Stimulated activated CD8-positive, alpha-beta memory T cell treated with anti-CD3 and anti-CD28 coated beads, Interleukin-12 subunit alpha, Interleukin-12 subunit beta, amount 100 ng/mL, for 24 hours (primary cell): ENCODE data around the gene SLC27A2.
"Not testable (repeated sequence)": the region's sequence is repeated elsewhere in the genome, so short reads cannot be mapped to it uniquely, and the experiment has no call there.

Source experiments
- DNase-seq: peaks from one replicate; pipeline ENCODE4 v3.0.0-alpha.2; 2020; ENCODE audit errors: extremely low read depth

SLC27A2 gene

DNA sequence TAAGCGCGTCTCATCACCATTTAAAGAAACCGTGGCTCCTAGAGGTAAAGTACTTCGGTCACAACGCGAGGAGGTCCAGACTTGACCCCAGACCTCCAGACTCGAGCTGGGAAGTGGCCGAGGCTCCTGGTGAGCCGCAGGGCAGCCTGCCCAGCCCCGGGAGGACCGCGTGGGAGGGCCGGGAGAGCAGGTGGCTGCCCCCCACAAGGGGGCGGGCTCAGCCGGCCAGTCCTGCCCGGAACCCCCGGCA, at the start of gene SLC27A2:
Gene SLC27A2, plus strand, starts transcription at position 228 of the 250 bp plus-strand sequence. CDS start 232 bp downstream, outside the sequence.
- DNase-seq = no peak

DNA sequence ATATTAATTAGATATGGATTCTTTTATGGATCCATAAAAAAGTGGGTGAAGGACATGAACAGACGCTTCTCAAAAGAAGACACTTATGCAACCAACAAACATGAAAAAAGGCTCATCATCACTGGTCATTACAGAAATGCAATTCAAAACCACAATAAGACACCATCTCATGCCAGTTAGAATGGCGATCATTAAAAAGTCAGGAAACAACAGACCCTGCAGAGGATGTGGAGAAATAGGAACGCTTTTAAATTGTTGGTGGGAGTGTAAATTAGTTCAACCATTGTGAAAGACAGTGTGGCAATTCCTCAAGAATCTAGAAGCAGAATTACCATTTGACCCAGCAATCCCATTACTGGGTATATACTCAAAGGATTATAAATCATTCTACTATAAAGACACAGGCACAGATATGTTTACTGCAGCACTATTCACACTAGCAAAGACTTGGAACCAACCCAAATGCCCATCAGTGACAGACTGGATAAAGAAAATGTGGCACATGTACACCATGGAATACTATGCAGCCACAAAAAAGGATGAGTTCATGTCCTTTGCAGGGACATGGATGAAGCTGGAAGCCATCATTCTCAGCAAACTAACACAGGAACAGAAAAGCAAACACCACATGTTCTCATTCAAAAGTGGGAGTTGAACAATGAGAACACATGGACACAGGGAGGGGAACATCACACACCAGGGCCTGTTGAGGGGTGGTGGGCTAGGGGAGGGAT, 49.6 kb upstream of the SLC27A2 start:
- DNase-seq = not testable (repeated sequence)

DNA sequence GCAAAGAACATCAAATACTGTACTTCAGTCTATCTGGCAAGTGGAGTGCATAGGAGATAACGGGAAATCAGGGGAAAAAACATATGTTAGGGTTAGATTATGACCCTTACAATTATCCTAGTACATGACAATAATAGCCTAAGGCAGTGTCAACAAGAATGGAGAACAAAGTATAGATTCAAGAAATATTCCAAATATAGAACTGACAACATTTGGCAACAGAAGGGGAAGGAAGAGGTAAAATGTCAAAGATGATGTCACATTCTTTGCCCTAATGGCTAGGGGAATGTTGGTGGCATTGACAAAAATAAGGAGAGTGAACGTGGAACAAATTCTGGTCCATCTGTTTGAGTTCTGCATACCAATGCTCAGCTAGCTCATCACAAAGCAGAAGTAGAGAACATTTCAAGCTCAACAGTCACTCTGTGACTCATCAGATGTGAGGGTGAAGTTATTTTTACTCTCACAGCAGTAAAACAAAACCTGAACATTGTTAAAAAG, 47.4 kb upstream of the SLC27A2 start:
- no peak for DNase-seq

DNA sequence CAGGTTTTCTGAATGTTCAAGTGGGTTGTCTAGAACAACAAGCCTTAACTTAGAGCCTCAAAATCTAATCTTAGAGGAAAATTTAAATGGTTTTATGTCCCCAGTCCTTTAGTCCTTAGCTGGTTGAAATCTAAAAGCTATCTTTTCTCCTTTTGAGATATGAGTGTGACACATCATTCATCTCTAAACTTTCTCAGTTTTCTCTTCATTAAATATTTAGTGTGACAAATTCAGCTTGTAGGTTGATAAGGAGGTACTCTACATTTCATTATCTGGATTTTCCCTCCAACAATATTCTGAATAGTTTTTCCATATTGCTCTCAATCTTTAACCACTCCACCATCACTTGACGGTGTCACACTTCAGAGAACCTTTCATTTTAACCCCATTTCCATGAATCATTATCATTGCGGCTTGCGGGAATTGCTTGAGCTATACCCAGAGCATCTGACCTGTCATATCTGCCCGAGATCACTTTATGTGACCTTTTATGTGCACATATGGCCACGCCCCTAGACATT, 46.9 kb upstream of the SLC27A2 start:
- DNase-seq = peak; percentile 15

DNA sequence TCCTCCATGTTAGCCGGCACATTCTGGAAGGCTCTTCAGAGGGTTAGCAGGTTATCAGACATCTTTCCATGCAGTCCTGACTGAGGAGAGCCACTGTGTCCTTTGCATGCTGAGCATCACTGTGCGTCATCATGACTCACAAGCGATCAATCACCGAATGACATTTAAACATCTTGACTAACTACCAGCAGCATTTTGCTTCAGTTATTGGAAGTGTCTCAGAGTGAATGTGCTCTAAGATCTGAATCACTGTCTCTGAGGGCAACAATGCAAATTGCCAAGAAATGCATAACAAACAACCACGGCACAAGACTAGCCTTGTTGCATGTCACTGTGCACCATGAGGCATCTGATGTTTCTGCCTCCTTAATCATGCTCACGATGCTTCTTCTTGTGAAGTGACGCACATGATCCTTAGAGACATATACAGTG, 44.6 kb upstream of the SLC27A2 start:
- DNase-seq = peak; percentile 12

DNA sequence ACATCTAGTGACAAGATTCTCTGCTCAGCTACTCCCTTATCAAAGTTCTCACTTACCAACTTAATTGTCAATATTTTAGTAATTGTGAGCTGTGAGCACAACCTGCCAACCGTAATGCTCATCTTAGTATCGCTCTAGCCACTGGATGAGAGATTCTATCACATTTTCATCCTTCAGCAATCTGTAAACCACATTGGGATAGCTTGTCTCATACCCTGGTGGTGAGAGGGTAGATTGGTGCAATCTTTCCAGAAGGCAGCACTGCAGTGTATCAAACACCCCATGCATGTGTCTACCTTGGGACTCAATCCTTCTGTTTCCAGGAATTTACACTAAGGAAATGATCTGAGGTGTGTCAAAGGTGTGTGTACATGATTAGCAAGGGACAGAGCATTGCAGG, 44.1 kb upstream of the SLC27A2 start:
- DNase-seq = no peak

DNA sequence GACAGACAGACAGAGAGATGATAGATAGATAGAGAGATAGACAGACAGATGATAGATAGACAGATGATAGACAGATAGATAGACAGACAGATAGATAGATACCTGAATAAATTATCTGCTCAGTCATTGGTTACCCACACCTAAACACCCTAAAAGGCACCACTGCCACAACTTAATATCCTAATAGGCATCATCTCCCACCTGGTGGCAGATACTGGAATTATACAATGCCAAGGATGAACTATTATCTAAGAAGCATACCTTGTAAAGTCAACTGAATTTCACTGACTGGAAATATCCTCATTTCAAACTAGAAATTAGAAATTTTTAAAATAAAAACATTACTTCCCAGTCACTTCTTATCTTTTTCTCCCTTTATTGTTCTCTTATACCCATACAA, 43.6 kb upstream of the SLC27A2 start:
- DNase-seq = no peak

DNA sequence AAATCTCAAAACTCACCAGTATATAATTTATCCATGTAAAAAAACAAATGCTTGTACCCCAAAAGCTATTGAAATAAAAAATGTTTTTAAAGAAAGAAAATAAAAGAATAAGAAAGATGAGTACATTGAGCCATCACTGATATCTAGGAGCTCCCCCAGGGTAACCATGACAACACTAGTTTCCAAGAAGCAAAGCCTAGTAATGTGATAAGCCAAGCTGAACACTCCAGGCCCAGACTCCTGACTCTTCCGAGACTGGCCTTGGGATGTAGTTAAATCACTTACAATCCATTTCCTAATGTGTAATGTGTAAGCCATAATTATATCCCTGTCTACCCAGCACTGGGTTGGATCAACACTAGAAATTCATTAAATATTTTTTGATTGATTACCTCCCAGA, 41.9 kb upstream of the SLC27A2 start:
- DNase-seq = no peak

DNA sequence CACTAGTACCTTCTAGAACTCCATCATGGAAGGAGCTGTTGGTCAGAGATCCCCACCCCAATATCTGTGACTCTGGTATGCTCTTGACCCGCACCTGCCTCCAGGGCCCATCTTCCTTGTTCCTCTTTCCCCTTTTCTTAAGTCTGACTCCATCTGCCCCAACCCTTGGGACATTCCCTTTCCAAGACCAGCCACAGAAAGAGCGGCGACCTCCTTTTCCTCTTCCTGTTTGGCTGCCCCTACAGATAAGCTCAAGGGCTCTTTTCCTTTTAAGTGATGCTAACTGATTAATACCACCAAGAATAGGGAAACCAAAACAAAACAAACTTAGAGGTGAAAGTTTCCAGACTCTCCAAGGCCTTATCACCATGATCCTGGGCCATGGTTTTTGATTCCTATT, 41.0 kb upstream of the SLC27A2 start:
- no peak for DNase-seq

DNA sequence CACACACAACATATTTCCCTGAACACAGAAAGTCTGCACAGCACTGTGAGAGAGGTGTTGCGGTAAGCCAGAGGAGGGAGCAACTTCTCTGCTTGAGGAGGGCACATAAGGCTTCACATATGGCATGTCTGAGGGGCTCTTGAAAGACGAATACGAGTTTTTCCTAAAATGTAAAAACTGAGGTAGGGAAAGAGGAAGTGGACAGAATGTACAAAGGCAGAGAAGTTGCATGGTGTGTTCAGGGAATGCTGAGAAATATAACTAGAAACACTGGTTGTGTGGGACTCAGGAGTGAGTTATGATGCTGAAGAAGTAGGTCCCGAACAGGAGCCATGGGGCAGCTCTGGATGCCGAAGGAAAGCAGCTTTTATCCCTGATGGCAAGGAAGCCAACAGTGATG, 40.1 kb upstream of the SLC27A2 start:
- DNase-seq = no peak

DNA sequence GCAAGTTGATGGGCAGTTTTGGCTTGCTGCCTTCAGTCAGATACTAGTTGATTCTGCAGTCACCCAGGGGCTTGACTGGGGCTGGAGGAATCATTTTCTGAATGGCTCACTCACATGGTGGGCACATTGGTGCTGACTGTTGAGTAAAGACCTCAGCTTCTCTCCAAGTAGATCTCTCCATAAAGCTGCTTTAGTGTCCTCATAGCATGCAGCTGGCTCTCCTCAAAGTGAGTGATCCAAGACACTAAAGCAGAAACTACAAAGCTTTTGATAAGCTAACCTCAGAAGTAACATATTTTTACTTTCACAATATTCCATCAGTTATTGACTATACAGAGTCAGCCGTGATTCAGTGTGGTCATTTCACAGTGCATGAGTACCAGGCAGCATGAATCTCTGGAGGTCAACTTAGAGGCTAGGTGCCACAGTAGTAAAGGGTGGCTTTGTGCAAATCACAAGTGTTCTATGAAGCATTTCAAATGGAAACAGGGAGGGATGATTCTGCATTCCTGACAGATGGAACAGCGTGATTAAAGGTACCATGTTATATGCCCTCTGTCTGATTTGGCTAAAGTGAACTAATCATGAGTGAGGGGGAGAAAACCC, 38.6 kb upstream of the SLC27A2 start:
- DNase-seq = no peak

DNA sequence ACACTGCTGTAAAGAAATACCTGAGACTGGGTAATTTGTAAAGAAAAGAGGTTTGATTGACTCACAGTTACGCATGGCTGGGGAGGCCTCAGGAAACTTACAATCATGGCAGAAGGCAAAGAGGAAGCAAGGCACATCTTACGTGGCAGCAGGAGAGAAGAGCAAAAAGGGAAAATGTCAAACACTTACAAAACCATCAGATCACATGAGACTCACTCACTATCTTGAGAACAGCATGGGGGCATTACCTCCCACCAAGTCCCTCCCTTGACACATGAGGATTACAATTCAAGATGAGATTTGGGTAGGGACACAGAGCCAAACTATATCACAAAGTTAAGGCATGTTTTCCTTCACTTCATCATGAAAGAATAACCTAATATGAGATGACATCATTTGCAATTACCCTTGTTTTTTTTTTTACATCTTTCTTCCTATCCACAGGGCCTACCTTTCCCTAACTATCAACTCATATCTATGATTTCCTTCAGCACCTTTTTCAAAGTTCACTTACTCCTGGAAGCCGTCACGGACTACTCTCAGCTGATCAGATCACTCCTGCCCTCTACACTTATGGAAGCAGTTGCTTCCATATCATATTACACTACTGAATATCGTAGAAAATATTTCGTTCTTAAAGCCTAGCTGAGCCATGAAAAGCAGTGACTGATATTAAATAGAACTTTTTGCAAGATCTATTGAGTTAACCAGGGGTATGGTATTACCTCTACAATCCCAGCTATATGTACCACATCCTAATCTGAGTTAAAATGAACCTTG, 37.5 kb upstream of the SLC27A2 start:
- DNase-seq = no peak

DNA sequence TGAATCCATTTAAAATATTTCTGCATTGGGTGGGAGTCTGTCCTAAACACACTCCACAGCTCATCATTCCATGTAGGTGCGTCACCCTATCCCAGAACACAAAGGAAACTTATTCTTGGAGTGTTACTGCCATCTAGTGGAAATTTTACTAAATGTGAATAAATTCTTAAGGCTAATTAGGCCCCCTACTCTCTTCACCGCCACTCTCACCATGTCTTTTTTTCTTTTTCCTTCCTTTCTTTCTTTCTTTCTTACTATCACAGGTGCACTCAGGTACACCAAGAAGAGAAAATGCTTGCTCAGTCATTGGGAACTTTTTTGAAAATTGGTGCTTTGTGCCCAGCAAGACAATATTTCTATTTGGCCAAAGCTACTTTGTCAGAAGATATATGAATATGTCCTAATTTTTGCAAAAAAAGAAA, 36.5 kb upstream of the SLC27A2 start:
- no peak for DNase-seq

DNA sequence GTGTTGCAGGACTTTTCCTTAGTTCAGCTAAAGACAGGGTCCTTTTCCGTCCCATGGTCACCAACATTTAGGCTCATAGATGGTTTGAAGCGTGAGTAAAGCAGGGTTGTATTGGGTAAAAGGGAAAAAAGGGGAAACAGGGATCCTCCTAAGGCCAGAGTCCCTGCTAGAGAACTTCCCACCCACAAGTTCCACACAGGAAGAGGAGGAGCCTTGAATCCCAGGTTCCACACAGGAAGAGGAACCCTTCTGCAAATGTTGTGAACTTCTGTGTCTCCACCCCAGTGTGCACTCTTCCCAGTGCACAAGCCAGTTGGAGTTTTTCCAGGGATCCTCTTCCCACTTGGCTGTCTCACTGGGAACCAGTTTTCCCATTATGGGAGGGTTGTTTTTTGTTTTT, 35.4 kb upstream of the SLC27A2 start:
- DNase-seq = no peak

DNA sequence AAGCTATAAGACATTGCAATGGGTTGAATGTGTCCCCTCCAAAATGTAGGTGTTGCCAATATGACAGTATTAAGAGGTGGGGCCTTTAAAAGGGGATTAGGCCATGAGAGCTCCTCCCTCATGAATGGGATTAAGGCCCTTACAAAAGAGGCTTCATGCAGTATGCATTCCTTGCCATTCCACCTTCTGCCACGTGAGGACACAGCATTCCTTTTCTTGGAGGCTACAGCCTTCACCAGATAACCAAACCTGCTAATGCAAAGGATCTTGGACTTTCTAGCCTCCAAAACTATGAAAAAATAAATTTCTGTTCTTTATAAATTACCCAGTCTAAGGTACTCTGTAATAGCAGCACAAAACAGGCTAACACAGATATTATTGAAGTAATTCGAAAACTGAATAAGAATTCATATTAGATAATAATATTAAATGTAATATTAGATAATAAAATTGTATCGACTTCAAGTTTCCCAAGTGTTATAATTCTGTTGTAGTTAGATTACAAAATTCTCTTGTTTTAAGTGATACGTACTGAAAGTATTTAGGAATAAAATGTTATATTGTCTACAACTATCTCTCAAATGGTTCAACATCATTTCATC, 33.5 kb upstream of the SLC27A2 start:
- DNase-seq = no peak

DNA sequence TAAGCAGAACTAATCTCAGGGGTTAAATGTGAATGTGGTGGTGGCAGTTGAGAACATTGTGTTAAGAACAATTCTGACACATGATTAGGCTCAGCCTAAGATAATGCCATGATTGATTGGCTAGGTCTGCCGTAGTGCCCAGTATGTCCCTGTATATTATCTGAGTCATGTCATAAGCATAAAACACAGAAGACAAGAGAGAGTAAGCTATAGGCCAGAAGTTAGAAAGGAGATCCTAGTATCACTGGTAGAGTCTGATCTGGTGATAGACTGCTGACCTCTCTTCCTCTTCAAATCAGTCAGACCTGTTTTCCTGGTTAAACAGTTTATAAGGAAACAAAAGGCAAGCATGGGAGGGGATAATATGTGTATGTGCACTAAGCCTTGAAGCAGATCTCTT, 32.9 kb upstream of the SLC27A2 start:
- DNase-seq = no peak

DNA sequence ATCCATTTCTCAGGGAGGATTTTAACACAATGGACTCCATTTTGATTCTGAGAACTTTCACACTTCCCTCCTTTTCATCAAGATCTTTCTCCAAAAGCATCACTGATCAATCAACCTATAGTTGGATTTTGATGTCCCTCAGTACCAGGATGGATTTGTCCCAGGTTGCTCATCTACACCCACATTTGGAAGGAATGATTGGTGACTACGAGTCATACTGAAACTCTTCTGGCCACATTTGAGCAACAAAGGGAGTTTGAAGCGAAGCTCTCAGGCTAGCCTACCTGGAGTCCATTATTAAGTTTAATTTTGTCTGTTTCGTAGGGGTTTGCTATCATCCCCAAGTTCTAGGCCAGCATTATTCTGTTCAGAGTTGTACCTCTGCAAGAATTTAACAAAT, 31.6 kb upstream of the SLC27A2 start:
- DNase-seq = no peak

DNA sequence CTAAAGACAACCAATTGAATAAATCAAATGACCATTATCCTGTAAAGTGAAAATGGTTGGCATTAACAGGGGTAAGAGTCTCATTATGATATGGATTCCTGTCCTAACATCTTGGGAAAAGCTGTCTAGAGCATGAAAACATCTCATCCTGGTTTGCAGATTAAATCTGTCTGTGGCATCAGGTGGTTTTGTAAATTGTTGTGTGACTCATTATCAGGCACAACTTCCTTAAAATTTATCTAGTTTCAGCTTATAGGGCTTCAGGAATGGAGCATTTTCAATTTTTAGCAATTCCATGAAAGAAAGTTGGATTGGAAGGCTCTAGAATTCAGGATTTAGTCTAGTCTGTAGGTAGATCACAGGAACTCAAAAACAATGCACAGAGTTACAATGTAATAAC, 31.1 kb upstream of the SLC27A2 start:
- no peak for DNase-seq

DNA sequence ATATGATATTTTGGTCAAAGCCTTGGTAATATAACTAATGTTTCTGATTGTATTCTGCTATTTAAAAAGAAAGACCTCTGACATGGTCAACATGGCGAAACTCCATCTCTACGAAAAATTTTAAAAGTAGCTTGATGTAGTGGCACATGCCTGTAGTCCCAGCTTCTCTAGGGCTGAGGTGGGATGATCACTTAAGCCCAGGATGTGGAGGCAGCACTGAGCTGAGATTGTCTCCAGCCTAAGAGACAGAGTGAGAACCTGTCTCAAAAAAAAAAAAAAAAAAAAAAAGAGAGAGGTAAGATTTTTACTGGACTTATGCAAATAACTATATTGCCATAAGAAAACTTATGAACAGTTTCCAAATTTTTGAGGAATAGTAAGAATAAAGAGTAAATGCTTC, 30.5 kb upstream of the SLC27A2 start:
- DNase-seq = no peak

DNA sequence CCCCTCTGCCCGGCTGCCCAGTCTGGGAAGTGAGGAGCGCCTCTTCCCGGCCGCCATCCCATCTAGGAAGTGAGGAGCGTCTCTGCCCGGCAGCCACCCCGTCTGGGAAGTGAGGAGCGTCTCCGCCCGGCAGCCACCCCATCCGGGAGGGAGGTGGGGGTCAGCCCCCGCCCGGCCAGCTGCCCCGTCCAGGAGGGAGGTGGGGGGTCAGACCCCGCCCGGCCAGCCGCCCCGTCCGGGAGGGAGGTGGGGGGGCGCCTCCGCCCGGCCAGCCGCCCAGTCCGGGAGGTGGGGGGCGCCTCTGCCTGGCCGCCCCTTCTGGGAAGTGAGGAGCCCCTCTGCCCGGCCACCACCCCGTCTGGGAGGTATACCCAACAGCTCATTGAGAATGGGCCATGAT, 23.8 kb upstream of the SLC27A2 start:
- not testable (repeated sequence) for DNase-seq

DNA sequence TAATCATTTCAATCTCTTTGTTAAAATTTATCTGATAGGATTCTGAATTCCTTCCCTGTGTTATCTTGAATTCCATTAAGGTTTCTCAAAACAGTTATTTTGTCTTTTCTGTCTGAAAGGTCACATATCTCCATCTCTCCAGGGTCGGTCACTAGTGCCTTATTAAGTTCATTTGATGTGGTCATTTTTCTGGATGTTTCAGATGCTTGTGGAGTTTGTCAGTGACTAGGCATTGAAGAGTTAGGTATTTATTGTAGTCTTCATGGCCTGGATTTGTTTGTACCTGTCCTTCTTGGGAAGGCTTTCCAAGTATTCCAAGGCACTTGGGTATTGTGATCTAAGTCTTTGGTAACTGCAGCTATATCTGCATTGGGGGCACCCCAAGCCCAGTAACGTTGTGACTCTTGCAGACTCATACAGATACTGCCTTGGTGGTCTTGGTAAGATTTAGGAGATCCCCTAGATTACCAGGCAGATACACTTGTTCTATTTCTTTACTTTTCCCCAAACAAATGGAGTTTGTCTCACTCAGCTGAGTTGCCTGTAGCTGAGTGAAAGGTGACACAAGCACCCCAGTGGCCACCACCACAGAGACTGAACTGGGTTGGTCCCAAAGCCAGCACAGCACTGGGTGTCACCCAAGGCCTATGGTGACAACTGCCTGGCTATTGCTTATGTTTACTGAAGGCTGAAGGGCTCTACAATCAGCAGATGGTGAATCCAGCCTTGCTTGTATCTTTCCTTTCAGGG, 18.9 kb upstream of the SLC27A2 start:
- no peak for DNase-seq
